PC-9 (cell line): ENCODE results near the gene UHRF1. TPM values are rescaled to one million over a fixed set of nuclear protein-coding genes. Genes with fewer than 3 reads are reported as not detected.
"Not testable (repeated sequence)": the region's sequence is repeated elsewhere in the genome, so short reads cannot be mapped to it uniquely, and the experiment has no call there.

Experiments
- BruUV-seq: library from RNA; stranded (reverse); fragments of 400-500 nt; replicated peaks from 2 replicates; lab custom pipeline; 2021; lab: Mats Ljungman, UMichigan
- CTCF ChIA-PET: fragments of 300-600 bp; sonication (Branson Sonifier 250); formaldehyde crosslinking; loops from one replicate; lab custom pipeline; 2022; ENCODE audit warnings: antibody characterized with exemption; lab: Charles Lee
- POLR2A ChIA-PET: fragments of 300-600 bp; sonication (Branson Sonifier 250); formaldehyde crosslinking; loops from one replicate; lab custom pipeline; 2022; ENCODE audit warnings: antibody characterized with exemption; ENCODE audit not compliant: unreplicated experiment; lab: Charles Lee
- DNase-seq, 2 experiments: peaks; one replicate each; pipeline versions ENCODE4 v3.0.0 to v3.0.0-alpha.2; 2015 to 2022; ENCODE audit warnings: mixed read lengths in 1 of 2
- H2AFZ ChIP-seq: fragments of 200-600 bp; sonication (generic); 2 replicates; pipeline ENCODE4 v1.8.1; 2017; ENCODE audit warnings: antibody characterized with exemption
- H3F3A ChIP-seq: fragments of 200-600 bp; sonication (generic); 2 replicates; pipeline ENCODE4 v1.8.1; 2017; ENCODE audit warnings: antibody characterized with exemption, mild to moderate bottlenecking, low read depth; ENCODE audit not compliant: insufficient read depth
- H3K27ac ChIP-seq: fragments of 200-600 bp; sonication (generic); 2 replicates; pipeline ENCODE4 v1.6.1; 2016; ENCODE audit warnings: mixed run types
- H3K27me3 ChIP-seq: fragments of 200-600 bp; sonication (generic); 2 replicates; pipeline ENCODE4 v1.6.1; 2016; ENCODE audit warnings: low read depth, mixed run types; ENCODE audit not compliant: insufficient read depth
- H3K36me3 ChIP-seq: fragments of 200-600 bp; sonication (generic); 2 replicates; pipeline ENCODE4 v1.6.1; 2016; ENCODE audit warnings: low read depth, mixed run types
- H3K4me1 ChIP-seq: fragments of 200-600 bp; sonication (generic); replicated peaks from 2 replicates; pipeline ENCODE4 v1.6.1; 2016; ENCODE audit warnings: mixed run types; ENCODE audit not compliant: insufficient read depth
- H3K4me2 ChIP-seq: fragments of 200-600 bp; sonication (generic); 2 replicates; pipeline ENCODE4 v1.6.1; 2017; ENCODE audit warnings: mixed run types
- H3K4me3 ChIP-seq: fragments of 200-600 bp; sonication (generic); 2 replicates; pipeline ENCODE4 v1.6.1; 2016; ENCODE audit warnings: mixed run types
- H3K79me2 ChIP-seq: fragments of 200-600 bp; sonication (generic); 2 replicates; pipeline ENCODE4 v1.6.1; 2017; ENCODE audit warnings: low read depth, mixed run types
- H3K9me2 ChIP-seq: fragments of 200-600 bp; sonication (generic); 2 replicates; pipeline ENCODE4 v1.8.1; 2017; ENCODE audit warnings: mild to moderate bottlenecking; ENCODE audit not compliant: insufficient read depth
- H3K9me3 ChIP-seq: fragments of 200-600 bp; sonication (generic); 2 replicates; pipeline ENCODE4 v1.8.1; 2016; ENCODE audit warnings: low read depth; ENCODE audit not compliant: insufficient read depth
- H4K20me1 ChIP-seq: fragments of 200-600 bp; sonication (generic); 2 replicates; pipeline ENCODE4 v1.8.1; 2017; ENCODE audit not compliant: insufficient read depth
- CTCF ChIP-seq: fragments of 200-600 bp; sonication (generic); conservative IDR thresholded peaks from 2 replicates; pipeline ENCODE4 v1.6.1; 2017; ENCODE audit warnings: mixed run types, antibody characterized with exemption, mild to moderate bottlenecking, moderate library complexity
- EZH2 ChIP-seq: fragments of 200-600 bp; sonication (generic); IDR thresholded peaks from 2 replicates; pipeline ENCODE4 v1.8.0; 2017; ENCODE audit warnings: antibody characterized with exemption, low read depth
- intact Hi-C: fragments of 100-400 bp; cut with micrococcal nuclease; formaldehyde crosslinking; loops from one replicate; pipeline ENCODE4 v1.10.0; 2022; ENCODE audit not compliant: unreplicated experiment
- total RNA-seq: library from RNA; stranded (reverse); gene quantifications from 2 replicates; pipeline ENCODE4 v1.2.3, GENCODE V29; 2021

UHRF1 gene
- total RNA-seq, 1 experiment from 2014 or later: 61.4 TPM

DNA sequence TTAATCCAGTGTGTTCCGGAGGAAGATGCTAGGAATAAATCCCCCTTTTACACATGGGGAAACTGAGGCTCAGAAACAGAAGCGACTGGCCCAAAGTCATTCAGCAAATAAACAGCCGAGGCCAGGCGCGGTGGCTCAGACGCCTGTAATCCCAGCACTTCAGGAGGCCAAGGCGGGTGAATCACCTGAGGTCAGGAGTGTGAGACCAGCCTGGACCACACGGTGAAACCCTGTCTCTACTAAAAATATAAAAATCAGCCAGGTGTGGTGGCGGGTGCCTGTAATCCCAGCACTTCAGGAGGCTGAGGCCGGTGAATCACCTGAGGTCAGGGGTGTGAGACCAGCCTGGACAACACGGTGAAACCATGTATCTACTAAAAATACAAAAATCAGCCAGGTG is 30.3 kb upstream of the UHRF1 start:
- ChIA-PET CTCF (no interaction called here), POLR2A (no interaction called here)
- BruUV-seq: no TSS peak
- H3K4me2 ChIP-seq: no peak overlapping the region
- H2AFZ ChIP-seq: no peak overlapping the region
- no peaks in the 10 kb centered on the region for H3K9me3 ChIP-seq
- no peaks in the 10 kb centered on the region for H3K36me3 ChIP-seq
- H3K4me3 ChIP-seq: no peak overlapping the region
- no peaks in the 10 kb centered on the region for H4K20me1 ChIP-seq
- no peaks in the 10 kb centered on the region for H3K79me2 ChIP-seq
- no peaks in the 10 kb centered on the region for H3K4me1 ChIP-seq
- H3K9me2 ChIP-seq: no peaks in the 10 kb centered on the region
- no peak for TF ChIP-seq EZH2
- TF ChIP-seq CTCF: no peak
- intact Hi-C loops: no loop called here
- H3K27me3 ChIP-seq: no peaks in the 10 kb centered on the region
- H3K27ac ChIP-seq: no peak overlapping the region
- DNase-seq: peak in 1 of 2 experiments; percentile 42
- H3F3A ChIP-seq: no peaks in the 10 kb centered on the region

DNA sequence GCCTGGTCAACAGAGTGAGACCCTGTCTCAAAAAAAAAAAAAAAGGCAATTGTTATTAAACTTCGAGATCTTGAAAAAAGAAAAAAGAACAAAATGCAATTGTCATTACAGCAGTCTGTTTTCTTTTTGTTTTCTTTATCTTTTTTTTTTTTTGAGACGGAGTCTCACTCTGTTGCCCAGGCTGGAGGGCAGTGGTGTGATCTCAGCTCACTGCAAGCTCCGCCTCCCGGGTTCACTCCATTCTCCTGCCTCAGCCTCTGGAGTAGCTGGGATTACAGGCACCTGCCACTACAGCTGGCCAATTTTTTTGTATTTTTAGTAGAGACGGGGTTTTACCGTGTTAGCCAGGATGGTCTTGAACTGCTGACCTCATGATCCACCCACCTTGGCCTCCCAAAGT is 26.4 kb upstream of the UHRF1 start:
- H3K27me3 ChIP-seq, H3K4me2 ChIP-seq, H3K36me3 ChIP-seq, H3K27ac ChIP-seq, H2AFZ ChIP-seq, POLR2A ChIA-PET, H4K20me1 ChIP-seq, H3K4me3 ChIP-seq, H3K4me1 ChIP-seq, H3F3A ChIP-seq, H3K79me2 ChIP-seq, CTCF ChIA-PET, H3K9me3 ChIP-seq, DNase-seq, BruUV-seq, intact Hi-C loops, H3K9me2 ChIP-seq: not testable (repeated sequence)

GRCh38 chr19:4884993-4885392 is 24.3 kb upstream of the UHRF1 start:
- POLR2A ChIA-PET, H3K36me3 ChIP-seq, intact Hi-C loops, H2AFZ ChIP-seq, H3F3A ChIP-seq, H3K4me1 ChIP-seq, H3K27ac ChIP-seq, BruUV-seq, DNase-seq, CTCF ChIA-PET, H3K9me3 ChIP-seq, H3K9me2 ChIP-seq, H3K79me2 ChIP-seq, H4K20me1 ChIP-seq, H3K27me3 ChIP-seq, H3K4me2 ChIP-seq, H3K4me3 ChIP-seq: not testable (repeated sequence)

DNA sequence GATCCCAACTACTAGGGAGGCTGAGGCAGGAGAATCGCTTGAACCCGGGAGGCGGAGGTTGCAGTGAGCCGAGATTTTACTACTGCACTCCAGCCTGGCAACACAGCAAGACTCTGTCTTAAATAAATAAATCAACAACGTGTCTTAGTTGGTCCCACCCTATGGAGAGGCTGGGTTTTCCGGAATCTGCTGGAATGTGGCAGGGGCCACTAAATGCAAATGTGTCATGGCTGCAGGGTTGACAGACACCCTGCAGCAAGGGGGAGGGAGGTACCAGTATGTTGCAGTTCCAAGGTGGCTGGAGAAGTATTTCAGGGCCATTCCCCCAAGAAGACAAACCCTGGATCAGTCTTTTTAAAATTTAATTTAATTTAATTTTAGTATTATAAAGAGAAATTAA is 21.5 kb upstream of the UHRF1 start:
- H3F3A ChIP-seq, H3K9me2 ChIP-seq, H3K79me2 ChIP-seq, DNase-seq, H3K9me3 ChIP-seq, H3K4me3 ChIP-seq, BruUV-seq, H2AFZ ChIP-seq, H4K20me1 ChIP-seq, H3K27ac ChIP-seq, H3K4me2 ChIP-seq, intact Hi-C loops, H3K4me1 ChIP-seq, H3K27me3 ChIP-seq, H3K36me3 ChIP-seq, POLR2A ChIA-PET: not testable (repeated sequence)
- CTCF ChIA-PET: interaction anchor here (0.6 kb wide), 1 partner anchor 8 kb away, joined by 5 read pairs; no protein-coding TSS in a partner anchor
